Mononuclear cell (primary cell): ENCODE data around the gene ANKRD11. TPM values are rescaled to one million over a fixed set of nuclear protein-coding genes. Genes with fewer than 3 reads are reported as not detected.
"Not testable (repeated sequence)": the region's sequence is repeated elsewhere in the genome, so short reads cannot be mapped to it uniquely, and the experiment has no call there.

Experiments
- H3K27me3 ChIP-seq: 2 replicates; pipeline ENCODE4 v1.6.0; 2011; ENCODE audit warnings: low read length, control low read depth; ENCODE audit not compliant: insufficient read depth
- H3K4me1 ChIP-seq: 2 replicates; pipeline ENCODE4 v1.5.1; 2011; ENCODE audit warnings: mild to moderate bottlenecking, low read length, control low read depth; ENCODE audit not compliant: insufficient read depth
- H3K4me3 ChIP-seq: 2 replicates; pipeline ENCODE4 v1.5.1; 2011; ENCODE audit warnings: mild to moderate bottlenecking, low read length, moderate library complexity
- H3K9me3 ChIP-seq: 2 replicates; pipeline ENCODE4 v1.5.1; 2011; ENCODE audit warnings: low read depth, mild to moderate bottlenecking, control low read depth, low read length
- total RNA-seq: library from RNA; depleted of rRNA; stranded (reverse); fragments of >200 nt; gene quantifications from one replicate; pipeline ENCODE4 v1.2.3, GENCODE V29; 2012

Gene ANKRD11
- total RNA-seq, 1 donor, result 110 TPM

DNA sequence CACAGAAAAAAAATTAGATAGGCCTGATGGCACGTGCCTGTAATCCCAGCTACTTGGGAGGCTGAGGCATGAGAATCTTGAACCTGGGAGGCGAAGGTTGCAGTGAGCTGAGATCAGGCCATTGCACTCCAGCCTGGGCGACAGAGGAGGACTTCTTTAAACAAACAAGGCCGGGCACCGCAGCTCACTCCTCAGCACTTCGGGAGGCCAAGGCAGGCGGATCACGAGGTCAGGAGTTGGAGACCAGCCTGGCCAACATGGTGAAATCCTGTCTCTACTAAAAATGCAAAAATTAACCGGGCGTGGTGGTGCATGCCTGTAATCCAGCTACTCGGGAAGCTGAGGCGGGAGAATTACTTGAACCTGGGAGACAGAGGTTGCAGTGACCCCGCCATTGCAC, 246.1 kb downstream of the ANKRD11 start:
- not testable (repeated sequence) for H3K27me3 ChIP-seq, H3K9me3 ChIP-seq, H3K4me3 ChIP-seq
- peaks cover 24% of the 10 kb centered on the region for H3K4me1 ChIP-seq

GRCh38 chr16:89243664-89244063, 246.7 kb downstream of the ANKRD11 start:
- no peaks in the 10 kb centered on the region for H3K27me3 ChIP-seq
- peaks cover 24% of the 10 kb centered on the region for H3K4me1 ChIP-seq
- H3K9me3 ChIP-seq, result no peaks in the 10 kb centered on the region
- H3K4me3 ChIP-seq, result no peak overlapping the region

GRCh38 chr16:89242795-89243200, 247.6 kb downstream of the ANKRD11 start:
- no peaks in the 10 kb centered on the region for H3K9me3 ChIP-seq
- H3K4me1 ChIP-seq, result peaks cover 24% of the 10 kb centered on the region
- no peak overlapping the region for H3K4me3 ChIP-seq
- no peaks in the 10 kb centered on the region for H3K27me3 ChIP-seq

GRCh38 chr16:89241187-89242007, 249.0 kb downstream of the ANKRD11 start:
- peaks cover 17% of the 10 kb centered on the region for H3K4me1 ChIP-seq
- no peaks in the 10 kb centered on the region for H3K27me3 ChIP-seq
- H3K4me3 ChIP-seq, result peak overlapping the region; percentile 67
- no peaks in the 10 kb centered on the region for H3K9me3 ChIP-seq

- no peaks in the 10 kb centered on the region for H3K27me3 ChIP-seq
- no peak overlapping the region for H3K4me3 ChIP-seq
- peaks cover 27% of the 10 kb centered on the region for H3K4me1 ChIP-seq
- H3K9me3 ChIP-seq, result no peaks in the 10 kb centered on the region
Measured at GRCh38 chr16:89237733-89238132, 252.6 kb downstream of the ANKRD11 start.

GRCh38 chr16:89233678-89234490, 256.5 kb downstream of the ANKRD11 start:
- Histone ChIP-seq H3K4me1 (peaks cover 11% of the 10 kb centered on the region), H3K4me3 (no peak overlapping the region), H3K27me3 (no peaks in the 10 kb centered on the region), H3K9me3 (peaks cover 1% of the 10 kb centered on the region)

DNA sequence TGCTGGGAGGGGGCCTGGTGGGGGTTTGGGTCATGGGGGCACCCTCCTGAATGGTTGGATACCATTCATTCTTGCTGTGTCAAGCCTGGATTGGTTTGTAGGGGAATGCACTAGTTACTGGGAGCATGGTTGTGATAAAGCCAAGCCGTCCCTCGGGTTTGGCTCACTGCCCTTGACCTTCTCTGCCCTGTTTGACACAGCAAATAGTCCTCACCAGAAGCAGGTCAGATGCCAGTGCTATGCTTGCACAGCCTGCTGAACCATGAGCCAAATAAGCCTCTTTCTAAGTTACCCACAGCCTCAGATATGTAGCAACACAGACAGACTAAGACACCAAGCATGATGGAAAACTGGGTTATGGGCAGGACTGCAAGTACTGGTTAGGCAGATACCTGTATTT, 258.3 kb downstream of the ANKRD11 start:
- Histone ChIP-seq H3K9me3 (peaks cover 19% of the 10 kb centered on the region), H3K4me3 (no peak overlapping the region), H3K27me3 (no peaks in the 10 kb centered on the region), H3K4me1 (peaks cover 11% of the 10 kb centered on the region)

DNA sequence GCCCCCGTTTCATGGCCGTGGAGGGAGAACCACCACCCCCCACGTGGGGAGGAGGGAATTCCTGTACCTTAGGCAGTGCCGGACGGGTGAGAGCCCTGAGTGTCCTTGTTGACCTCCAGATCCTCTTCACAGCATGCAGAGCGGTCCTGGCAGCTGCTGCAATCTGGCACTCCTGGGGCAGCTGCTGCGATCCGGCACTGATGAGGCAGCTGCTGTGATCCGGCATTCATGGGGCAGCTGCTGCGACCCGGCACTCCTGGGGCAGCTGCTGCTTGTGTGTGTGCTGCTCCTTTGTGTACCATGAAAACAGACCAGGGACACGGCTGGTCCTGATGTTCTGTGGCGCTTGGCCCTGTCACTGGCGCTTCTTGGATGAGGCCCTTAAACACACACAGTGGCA, 260.1 kb downstream of the ANKRD11 start:
- Histone ChIP-seq H3K4me1 (peaks cover 11% of the 10 kb centered on the region), H3K4me3 (no peak overlapping the region), H3K27me3 (no peaks in the 10 kb centered on the region), H3K9me3 (peaks cover 23% of the 10 kb centered on the region)

DNA sequence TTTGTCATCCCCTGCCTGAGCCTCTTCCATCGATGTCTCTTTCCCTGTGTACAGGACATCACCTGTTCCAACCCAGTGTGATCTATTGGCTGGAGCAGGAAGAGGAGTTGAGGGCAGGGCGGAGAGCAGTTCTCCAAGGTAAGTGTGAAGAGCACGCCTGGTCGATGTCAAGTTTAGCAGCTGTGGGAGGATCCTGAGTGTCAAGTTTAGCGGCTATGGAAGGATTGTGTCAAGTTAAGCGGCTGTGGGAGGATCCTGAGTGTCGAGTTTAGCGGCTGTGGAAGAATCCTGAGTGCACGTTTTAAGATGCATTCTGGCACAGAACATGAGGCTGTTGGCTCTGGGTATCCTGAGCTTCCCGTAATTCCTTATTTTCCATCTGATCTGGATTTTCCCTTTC, 265.7 kb downstream of the ANKRD11 start:
- H3K4me1 ChIP-seq, result no peaks in the 10 kb centered on the region
- H3K4me3 ChIP-seq, result no peak overlapping the region
- H3K9me3 ChIP-seq, result peaks cover 23% of the 10 kb centered on the region
- H3K27me3 ChIP-seq, result no peaks in the 10 kb centered on the region

DNA sequence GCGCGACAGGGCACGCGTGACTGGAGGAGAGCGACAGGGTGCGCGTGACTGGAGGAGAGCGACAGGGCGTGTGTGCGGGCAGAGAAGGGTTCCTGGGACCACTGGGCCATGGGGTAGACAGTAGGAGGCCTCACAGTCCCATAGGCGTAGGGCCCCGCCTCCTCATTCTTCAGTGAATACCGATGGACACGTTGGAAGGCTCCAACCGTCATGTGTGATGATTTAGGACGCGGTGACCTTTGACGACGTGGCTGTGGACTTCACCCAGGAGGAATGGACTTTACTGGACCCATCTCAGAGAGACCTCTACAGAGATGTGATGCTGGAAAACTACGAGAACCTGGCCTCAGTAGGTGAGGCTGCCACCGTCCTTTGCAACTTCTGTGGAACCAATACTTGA, 267.4 kb downstream of the ANKRD11 start:
- Histone ChIP-seq H3K4me1 (peaks cover 5% of the 10 kb centered on the region), H3K27me3 (no peaks in the 10 kb centered on the region)

DNA sequence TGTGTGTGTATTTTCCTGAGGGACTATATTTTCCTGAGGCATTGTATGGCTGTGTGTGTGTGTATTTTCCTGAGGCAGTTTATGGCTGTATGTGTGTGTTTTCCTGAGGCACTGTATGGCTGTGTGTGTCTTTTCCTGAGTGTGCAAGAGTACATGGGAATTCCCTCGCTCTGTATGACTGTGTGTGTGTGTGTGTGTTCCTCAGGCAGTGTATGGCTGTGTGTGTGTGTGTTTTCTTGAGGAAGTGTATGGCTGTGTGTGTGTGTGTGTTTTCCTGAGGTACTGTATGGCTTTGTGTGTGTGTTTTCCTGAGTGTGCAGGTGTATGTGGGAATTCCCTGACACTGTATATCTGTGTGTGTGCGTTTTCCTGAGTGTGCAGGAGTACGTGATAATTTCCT, 268.8 kb downstream of the ANKRD11 start:
- H3K4me1 ChIP-seq, result peaks cover 14% of the 10 kb centered on the region
- H3K4me3 ChIP-seq, result no peak overlapping the region
- no peaks in the 10 kb centered on the region for H3K9me3 ChIP-seq
- H3K27me3 ChIP-seq, result no peaks in the 10 kb centered on the region

More for the DNA sequence above, 267.4 kb downstream of the ANKRD11 start:
- Histone ChIP-seq H3K4me3 (no peak overlapping the region), H3K9me3 (peaks cover 13% of the 10 kb centered on the region)

DNA sequence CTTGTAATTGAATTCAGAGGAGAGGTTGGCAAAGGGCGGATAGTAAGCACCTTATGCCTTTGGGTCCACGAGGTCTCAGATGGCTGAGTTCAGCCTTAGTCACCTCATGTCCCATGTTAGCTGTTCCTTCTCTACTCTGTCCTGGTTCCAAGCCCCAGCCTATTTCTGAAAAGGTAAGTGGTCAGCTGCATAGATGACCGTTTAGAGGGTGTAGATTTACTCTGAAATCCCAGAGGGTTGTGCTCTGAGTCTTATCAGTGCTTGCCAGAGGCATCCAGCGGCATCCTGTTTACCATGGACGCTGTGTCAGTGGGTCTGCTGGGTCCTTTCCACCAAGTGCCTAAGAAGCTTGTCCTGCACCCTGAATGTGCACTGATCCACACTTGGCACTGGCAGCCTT, 271.0 kb downstream of the ANKRD11 start:
- Histone ChIP-seq H3K9me3 (no peaks in the 10 kb centered on the region), H3K27me3 (no peaks in the 10 kb centered on the region), H3K4me1 (peaks cover 20% of the 10 kb centered on the region), H3K4me3 (no peak overlapping the region)

Other genes with a start within 250 kb of the ANKRD11 start
- gene SPG7, start 17.8 kb upstream of the ANKRD11 start, total RNA-seq, result 83.3 TPM
- gene RPL13, start 70.1 kb upstream of the ANKRD11 start, total RNA-seq, result 5,060 TPM
- 0.52 TPM for gene CPNE7, start 85.2 kb upstream of the ANKRD11 start, total RNA-seq
- gene DPEP1, start 123.1 kb upstream of the ANKRD11 start, total RNA-seq, result not detected
- gene CHMP1A, start 167.1 kb upstream of the ANKRD11 start, total RNA-seq, result 33.5 TPM
- 1.3 TPM for gene SPATA33, start 167.3 kb upstream of the ANKRD11 start, total RNA-seq
- gene CDK10, start 196.1 kb upstream of the ANKRD11 start, total RNA-seq, result 12.7 TPM
- gene SPATA2L, start 211.1 kb upstream of the ANKRD11 start, total RNA-seq, result 10.6 TPM
- 5.2 TPM for gene VPS9D1, start 230.3 kb upstream of the ANKRD11 start, total RNA-seq
- 48.9 TPM for gene ZNF276, start 231.0 kb upstream of the ANKRD11 start, total RNA-seq